A204.1 (cell line): ENCODE measurements around the gene FAM90A26.
"Not testable (repeated sequence)": the region's sequence is repeated elsewhere in the genome, so short reads cannot be mapped to it uniquely, and the experiment has no call there.

Experiments used
- FAIRE-seq: peaks from 2 replicates; lab custom pipeline; 2012; peaks lifted over from hg19 to GRCh38; lab: Jason Lieb, UNC

The FAM90A26 gene

GRCh38 chr4:9169791-9170459 lies at the start of gene FAM90A26:
Gene FAM90A26 (plus strand): TSS chr4:9170409. CDS start chr4:9173173, 2,764 bp downstream.
- not testable (repeated sequence) for FAIRE-seq

- not testable (repeated sequence) for FAIRE-seq
Measured at GRCh38 chr4:9122711-9123110, 47.5 kb upstream of the FAM90A26 start.

- not testable (repeated sequence) for FAIRE-seq
Measured at GRCh38 chr4:9123572-9124007, 46.6 kb upstream of the FAM90A26 start.

DNA sequence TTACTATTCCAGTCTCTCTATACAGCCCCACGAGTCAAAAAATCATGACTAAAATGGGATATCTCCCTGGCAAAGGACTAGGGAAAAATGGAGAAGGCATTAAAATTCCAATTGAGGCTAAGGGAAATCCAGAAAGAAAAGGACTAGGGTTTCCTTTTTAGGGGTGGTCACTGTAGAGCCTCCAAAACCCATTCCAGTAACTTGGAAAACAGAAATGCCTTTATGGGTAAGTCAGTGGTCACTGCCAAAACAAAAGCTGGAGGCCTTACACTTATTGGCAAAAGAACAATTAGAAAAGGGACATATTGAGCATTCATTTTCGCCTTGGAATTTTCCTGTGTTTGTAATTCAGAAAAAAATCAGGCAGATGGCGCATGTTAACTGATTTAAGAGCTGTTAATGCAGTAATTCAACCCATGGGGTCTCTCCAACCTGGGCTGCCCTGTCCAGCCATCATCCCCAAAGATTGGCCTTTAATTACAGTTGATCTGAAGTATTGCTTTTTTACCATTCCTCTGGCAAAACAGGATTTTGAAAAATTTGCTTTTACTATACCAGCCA lies 44.5 kb upstream of the FAM90A26 start:
- not testable (repeated sequence) for FAIRE-seq

GRCh38 chr4:9131420-9131819 lies 38.8 kb upstream of the FAM90A26 start:
- FAIRE-seq, result not testable (repeated sequence)

GRCh38 chr4:9132849-9133248 lies 37.4 kb upstream of the FAM90A26 start:
- FAIRE-seq, result not testable (repeated sequence)

- not testable (repeated sequence) for FAIRE-seq
Measured at GRCh38 chr4:9134011-9134410, 36.2 kb upstream of the FAM90A26 start.

DNA sequence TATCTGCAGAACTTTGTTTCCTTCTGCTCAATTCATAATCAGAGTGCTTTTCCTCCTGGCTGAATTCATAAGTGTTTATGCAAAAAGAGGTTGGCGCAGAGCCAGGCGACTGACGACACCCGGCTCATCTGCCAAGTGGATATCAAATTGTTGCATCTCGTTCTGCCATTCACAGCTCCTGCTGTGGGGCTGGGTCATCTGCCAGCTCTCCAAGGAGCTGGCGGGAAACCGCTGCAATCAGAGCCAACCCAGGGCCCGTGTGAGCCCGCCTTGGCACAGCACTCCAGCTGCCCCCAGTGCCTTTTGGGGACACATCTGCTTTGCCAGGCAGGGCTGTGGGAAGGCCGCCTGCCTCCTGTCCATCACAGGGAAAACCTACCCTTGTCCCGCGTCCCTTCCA lies 35.7 kb upstream of the FAM90A26 start:
- FAIRE-seq, result not testable (repeated sequence)

DNA sequence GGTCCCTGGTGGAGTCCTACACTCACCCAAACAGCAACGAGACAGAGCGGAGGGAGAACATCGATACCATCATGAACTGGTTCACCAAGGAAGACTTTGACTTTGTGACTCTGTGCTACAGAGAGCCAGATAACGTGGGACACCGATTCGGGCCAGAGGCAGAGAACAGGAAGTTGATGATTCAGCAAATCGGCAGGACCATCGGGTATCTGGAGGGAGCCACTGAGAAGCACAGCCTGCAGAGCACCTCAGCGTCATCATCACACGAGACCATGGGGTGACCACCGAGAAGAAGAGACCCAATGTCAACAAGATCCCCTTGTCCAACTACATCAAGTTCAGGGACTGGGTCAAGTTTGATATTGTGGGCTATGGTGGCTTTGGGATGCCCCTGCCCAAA lies 29.2 kb upstream of the FAM90A26 start:
- FAIRE-seq, result not testable (repeated sequence)

- FAIRE-seq, result not testable (repeated sequence)
Measured at GRCh38 chr4:9142786-9143185, 27.4 kb upstream of the FAM90A26 start.

DNA sequence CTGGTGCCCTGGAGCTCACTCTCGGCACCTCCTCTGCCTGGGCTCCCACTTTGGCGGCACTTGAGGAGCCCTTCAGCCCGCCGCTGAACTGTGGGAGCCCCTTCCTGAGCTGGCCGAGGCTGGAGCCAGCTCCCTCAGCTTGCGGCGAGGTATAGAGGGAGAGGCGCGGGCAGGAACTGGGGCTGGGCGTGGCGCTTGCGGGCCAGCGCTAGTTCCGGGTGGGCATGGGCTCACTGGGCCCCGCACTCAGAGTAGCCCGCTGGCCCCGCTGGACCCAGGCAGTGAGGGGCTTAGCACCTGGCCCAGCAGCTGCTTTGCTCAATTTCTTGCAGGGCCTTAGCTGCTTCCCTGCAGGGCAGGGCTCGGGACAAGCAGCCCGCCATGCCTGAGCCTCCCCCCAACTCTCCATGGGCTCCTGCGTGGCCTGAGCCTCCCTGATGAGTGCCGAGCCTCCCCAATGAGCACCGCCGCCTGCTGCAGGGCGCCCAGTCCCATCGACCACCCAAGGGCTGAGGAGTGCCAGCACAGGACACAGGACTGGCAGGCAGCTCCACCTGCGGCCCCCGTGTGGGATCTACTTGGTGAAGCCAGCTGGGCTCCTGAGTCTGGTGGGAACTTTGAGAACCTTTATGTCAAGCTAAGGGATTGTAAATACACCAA lies 26.7 kb upstream of the FAM90A26 start:
- no peak for FAIRE-seq

DNA sequence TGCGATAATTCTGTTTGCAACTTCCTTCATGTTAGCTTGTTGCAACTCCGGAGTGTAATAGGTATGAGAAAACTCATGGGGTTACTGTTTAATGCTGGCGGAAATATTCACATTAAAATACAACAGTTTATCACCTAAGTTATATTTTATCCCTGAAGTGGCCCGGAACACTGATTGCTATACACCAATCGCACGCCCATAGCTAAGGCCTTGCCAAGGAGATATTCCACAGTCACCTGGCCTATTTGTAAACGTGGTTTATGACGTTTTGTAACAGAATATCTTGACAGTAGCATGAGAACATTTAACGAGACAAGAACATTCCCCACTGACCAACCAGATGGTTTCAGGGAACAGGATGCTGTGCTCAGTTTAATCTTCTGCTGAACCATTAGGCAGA lies 23.2 kb upstream of the FAM90A26 start:
- no peak for FAIRE-seq

DNA sequence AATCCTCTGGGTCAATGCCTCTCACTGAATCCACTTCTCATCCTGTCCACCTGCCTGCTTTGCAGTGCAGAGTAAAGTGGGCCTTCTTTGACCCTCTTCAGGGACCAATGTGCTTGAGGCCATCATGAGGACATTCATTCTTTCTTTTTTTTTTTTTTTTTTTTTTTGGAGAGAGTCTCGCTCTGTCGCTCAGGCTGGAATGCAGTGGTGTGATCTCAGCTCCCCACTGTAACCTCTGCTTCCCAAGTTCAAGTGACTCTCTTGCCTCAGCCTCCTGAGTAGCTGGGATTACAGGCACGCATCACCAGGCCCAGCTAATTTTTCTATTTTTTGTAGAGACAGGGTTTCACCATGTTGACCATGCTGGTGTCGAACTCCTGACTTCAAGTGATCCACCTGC lies 22.8 kb upstream of the FAM90A26 start:
- not testable (repeated sequence) for FAIRE-seq

DNA sequence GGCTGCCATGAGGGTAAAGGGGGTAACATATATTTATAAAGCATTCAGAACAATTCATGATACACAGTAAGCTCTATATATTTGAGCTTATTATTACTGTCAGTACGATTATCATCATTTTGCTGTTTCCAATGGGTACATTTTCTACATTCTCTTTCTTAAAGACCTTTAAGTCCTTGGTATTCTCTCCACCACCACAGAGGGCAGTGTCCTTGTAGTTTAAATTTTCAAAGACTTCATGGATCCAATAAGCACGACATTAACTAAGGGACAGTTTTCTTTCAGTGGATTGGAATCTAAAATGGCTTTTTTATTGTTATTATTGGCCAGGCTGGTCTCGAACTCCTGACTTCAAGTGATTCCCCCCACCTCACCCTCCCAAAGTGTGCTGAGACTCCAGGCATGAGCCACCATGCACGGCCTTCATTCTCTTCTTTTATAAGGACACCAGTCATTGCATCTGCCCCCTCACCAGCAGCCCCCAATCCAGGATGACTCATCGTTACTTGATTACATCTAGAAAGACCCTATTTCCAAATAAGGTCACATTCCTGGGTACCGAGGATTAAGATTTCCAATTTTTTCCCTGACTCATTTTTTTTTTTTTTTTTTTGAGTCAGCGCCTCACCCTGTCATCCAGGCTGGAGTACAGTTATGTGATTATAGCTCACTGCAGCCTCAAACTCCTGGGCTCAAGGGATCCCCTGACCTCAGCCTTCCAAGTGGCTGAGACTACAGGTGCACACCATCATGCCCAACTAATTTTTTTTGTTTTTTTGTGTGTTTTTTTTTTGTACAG lies 21.4 kb upstream of the FAM90A26 start:
- FAIRE-seq, result not testable (repeated sequence)

GRCh38 chr4:9151809-9152179 lies 18.4 kb upstream of the FAM90A26 start:
- FAIRE-seq, result not testable (repeated sequence)

DNA sequence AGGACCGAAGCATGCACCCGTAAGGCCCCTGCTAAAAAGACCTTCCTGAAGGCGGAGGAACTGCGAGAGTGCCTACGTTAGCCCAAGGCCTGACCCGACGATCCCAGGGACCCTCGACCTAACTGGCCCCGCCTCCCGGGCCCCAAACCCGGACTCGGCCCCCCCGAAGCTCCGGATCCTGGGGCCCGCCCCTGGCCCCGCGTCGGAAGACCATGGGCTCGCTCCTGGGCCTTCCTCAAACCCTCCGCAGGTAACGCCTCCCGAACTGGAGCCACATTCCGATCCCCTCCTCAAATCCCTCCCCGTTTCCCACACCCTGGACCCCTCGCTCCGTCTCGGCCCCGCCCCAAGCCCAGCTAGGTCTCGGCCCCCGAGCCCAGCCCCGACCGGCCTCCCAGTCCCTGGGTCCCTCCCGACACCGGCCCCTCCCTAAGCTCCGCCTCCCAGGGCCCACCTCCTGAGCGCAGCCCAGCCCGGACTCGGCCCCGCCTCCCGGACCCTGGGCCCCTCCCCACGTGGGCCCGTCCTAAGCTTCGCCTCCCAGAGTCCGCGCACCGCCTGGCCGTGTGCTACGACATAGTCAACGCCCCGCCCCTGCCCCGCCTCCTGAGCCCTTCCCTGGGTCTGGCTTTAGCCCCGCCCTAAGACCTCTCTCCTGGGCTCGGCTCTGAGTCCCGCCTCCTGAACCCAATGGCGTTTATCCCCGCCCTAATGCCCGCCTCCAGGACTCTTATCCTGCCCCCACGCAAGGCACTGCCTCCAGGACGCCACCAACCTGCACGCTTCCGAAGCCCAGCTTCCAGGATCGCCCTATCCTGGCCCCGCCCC lies 17.8 kb upstream of the FAM90A26 start:
- FAIRE-seq, result peak; percentile 99

GRCh38 chr4:9153008-9153570 lies 17.1 kb upstream of the FAM90A26 start:
- FAIRE-seq, result not testable (repeated sequence)

GRCh38 chr4:9153571-9154157 lies 16.5 kb upstream of the FAM90A26 start:
- not testable (repeated sequence) for FAIRE-seq

DNA sequence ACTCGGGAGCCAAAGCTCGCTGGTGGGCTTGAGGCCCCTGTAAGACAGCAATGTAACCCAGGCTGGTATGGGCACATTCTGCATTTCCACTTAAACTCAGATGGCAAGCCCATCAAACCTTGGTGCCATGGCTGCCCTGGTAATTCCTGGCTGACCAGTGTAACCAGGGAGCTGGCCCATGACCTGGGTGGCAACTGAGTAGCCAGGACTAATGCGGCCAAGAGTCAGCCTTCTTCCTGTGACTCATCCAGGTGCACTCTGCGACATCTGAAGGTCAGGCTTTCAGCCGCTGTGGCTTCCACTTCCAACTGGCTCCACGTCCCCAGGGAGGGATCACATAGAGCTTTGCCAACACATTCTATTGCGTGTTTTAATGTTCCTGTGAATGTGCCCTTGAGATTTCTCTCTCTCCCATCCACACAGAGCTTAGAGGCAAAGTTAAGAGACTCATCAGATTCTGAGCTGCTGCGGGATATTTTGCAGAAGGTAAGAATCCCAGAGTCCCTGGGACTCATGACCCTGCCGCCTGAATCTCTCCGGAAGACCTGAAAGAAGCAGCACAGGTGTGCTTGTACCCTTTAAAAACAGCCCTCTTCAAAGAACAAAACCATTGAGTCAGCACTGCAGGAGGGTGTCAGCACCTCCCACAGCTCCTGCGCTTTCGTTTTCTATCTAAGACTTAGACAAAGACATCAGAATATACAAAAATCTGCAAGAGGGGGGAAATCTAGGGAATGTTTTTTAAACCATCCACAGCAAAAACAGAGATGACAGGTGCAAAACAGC lies 14.9 kb upstream of the FAM90A26 start:
- not testable (repeated sequence) for FAIRE-seq

GRCh38 chr4:9158392-9158791 lies 11.8 kb upstream of the FAM90A26 start:
- not testable (repeated sequence) for FAIRE-seq
